Erythroblast (primary cell): ENCODE measurements around the gene SYTL4.

Experiments used
- GATA1 ChIP-seq: IDR thresholded peaks from 2 replicates; pipeline ENCODE4 v1.6.1; 2011; ENCODE audit warnings: low read depth, mild to moderate bottlenecking, control low read depth, low read length, moderate library complexity
- POLR2A ChIP-seq: IDR thresholded peaks from 2 replicates; pipeline ENCODE4 v1.6.1; 2011; ENCODE audit warnings: mild to moderate bottlenecking, low read length

GRCh38 chrX:100710816-100711215 is 21.1 kb downstream of the SYTL4 start:
- TF ChIP-seq POLR2A: no peak
- TF ChIP-seq GATA1: no peak
